Panc1 (cell line): Measurements from ENCODE around the gene ARHGEF7.

Source experiments
- POLR2AphosphoS5 ChIP-seq: IDR thresholded peaks from 2 replicates; pipeline ENCODE4 v1.6.1; 2012; ENCODE audit warnings: mild to moderate bottlenecking, low read depth, low read length, moderate library complexity
- TCF7L2 ChIP-seq: IDR thresholded peaks from 2 replicates; pipeline ENCODE4 v1.6.1; 2011; ENCODE audit warnings: mild to moderate bottlenecking, low read depth, low read length, inconsistent platforms
- TF ChIP-seq, protein P1 (sequence below): fragments of 450-650 bp; IDR thresholded peaks from 2 replicates; pipeline ENCODE4 v1.5.1; 2017; ENCODE audit warnings: mild to moderate bottlenecking
- TF ChIP-seq, protein P2 (sequence below), 2 experiments: IDR thresholded peaks; 2 replicates each; pipeline ENCODE4 v1.6.1; 2011 to 2012; ENCODE audit warnings: low read depth in 2 of 2, control low read depth in 1 of 2, low read length in 1 of 2, mild to moderate bottlenecking in 1 of 2, moderate library complexity in 1 of 2; ENCODE audit not compliant: insufficient read depth in 1 of 2

GRCh38 chr13:111304603-111305289, 189.6 kb downstream of the ARHGEF7 start:
- TF ChIP-seq, protein P1, sequence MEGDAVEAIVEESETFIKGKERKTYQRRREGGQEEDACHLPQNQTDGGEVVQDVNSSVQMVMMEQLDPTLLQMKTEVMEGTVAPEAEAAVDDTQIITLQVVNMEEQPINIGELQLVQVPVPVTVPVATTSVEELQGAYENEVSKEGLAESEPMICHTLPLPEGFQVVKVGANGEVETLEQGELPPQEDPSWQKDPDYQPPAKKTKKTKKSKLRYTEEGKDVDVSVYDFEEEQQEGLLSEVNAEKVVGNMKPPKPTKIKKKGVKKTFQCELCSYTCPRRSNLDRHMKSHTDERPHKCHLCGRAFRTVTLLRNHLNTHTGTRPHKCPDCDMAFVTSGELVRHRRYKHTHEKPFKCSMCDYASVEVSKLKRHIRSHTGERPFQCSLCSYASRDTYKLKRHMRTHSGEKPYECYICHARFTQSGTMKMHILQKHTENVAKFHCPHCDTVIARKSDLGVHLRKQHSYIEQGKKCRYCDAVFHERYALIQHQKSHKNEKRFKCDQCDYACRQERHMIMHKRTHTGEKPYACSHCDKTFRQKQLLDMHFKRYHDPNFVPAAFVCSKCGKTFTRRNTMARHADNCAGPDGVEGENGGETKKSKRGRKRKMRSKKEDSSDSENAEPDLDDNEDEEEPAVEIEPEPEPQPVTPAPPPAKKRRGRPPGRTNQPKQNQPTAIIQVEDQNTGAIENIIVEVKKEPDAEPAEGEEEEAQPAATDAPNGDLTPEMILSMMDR: no peak
- TF ChIP-seq TCF7L2: no peak
- TF ChIP-seq, protein P2, sequence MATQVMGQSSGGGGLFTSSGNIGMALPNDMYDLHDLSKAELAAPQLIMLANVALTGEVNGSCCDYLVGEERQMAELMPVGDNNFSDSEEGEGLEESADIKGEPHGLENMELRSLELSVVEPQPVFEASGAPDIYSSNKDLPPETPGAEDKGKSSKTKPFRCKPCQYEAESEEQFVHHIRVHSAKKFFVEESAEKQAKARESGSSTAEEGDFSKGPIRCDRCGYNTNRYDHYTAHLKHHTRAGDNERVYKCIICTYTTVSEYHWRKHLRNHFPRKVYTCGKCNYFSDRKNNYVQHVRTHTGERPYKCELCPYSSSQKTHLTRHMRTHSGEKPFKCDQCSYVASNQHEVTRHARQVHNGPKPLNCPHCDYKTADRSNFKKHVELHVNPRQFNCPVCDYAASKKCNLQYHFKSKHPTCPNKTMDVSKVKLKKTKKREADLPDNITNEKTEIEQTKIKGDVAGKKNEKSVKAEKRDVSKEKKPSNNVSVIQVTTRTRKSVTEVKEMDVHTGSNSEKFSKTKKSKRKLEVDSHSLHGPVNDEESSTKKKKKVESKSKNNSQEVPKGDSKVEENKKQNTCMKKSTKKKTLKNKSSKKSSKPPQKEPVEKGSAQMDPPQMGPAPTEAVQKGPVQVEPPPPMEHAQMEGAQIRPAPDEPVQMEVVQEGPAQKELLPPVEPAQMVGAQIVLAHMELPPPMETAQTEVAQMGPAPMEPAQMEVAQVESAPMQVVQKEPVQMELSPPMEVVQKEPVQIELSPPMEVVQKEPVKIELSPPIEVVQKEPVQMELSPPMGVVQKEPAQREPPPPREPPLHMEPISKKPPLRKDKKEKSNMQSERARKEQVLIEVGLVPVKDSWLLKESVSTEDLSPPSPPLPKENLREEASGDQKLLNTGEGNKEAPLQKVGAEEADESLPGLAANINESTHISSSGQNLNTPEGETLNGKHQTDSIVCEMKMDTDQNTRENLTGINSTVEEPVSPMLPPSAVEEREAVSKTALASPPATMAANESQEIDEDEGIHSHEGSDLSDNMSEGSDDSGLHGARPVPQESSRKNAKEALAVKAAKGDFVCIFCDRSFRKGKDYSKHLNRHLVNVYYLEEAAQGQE (IDR thresholded peaks at IDR 0.05; ENCODE audit: insufficient read depth in 1 of 2, low read depth in 2 of 2, low read length in 1 of 2): no peak
- TF ChIP-seq POLR2AphosphoS5: no peak
